ENCODE measurements around the gene EHBP1.
"Not testable (repeated sequence)": the region's sequence is repeated elsewhere in the genome, so short reads cannot be mapped to it uniquely, and the experiment has no call there.

EHBP1 gene

GRCh38 chr2:62704654-62705006 is 883 bp upstream of the EHBP1 start:
- no peak for TF ChIP-seq CTCF (IDR thresholded peaks at IDR 0.05; ENCODE audit: insufficient read depth, missing control alignments)

GRCh38 chr2:62705859-62706720 is 577 bp downstream of the EHBP1 start:
- TF ChIP-seq CTCF (IDR thresholded peaks at IDR 0.05; ENCODE audit: insufficient read depth, missing control alignments): peak; percentile 3
- DNase-seq (ENCODE audit: insufficient read length, low spot score) (no peak), FAIRE-seq (no peak)

More at GRCh38 chr2:62704654-62705006, 883 bp upstream of the EHBP1 start:
- FAIRE-seq: no peak
- DNase-seq (ENCODE audit: insufficient read length, low spot score): no peak

- no peak for TF ChIP-seq CTCF (IDR thresholded peaks at IDR 0.05; ENCODE audit: insufficient read depth, missing control alignments)
- no peak for FAIRE-seq
- no peak for DNase-seq (ENCODE audit: insufficient read length, low spot score)
Measured at GRCh38 chr2:62706721-62707521, 1.4 kb downstream of the EHBP1 start.

- TF ChIP-seq CTCF (IDR thresholded peaks at IDR 0.05; ENCODE audit: insufficient read depth, missing control alignments): no peak
- no peak for FAIRE-seq
- no peak for DNase-seq (ENCODE audit: insufficient read length, low spot score)
Measured at GRCh38 chr2:62708751-62709150, 3.2 kb downstream of the EHBP1 start.

- FAIRE-seq: no peak
- TF ChIP-seq CTCF (IDR thresholded peaks at IDR 0.05; ENCODE audit: insufficient read depth, missing control alignments): no peak
- no peak for DNase-seq (ENCODE audit: insufficient read length, low spot score)
Measured at GRCh38 chr2:62711832-62712494, 6.5 kb downstream of the EHBP1 start.

GRCh38 chr2:62713196-62713595 is 7.7 kb downstream of the EHBP1 start:
- not testable (repeated sequence) for DNase-seq (ENCODE audit: insufficient read length, low spot score); FAIRE-seq

- FAIRE-seq (no peak), DNase-seq (ENCODE audit: insufficient read length, low spot score) (no peak)
Measured at GRCh38 chr2:62713837-62714236, 8.3 kb downstream of the EHBP1 start.

More at GRCh38 chr2:62713837-62714236, 8.3 kb downstream of the EHBP1 start:
- no peak for TF ChIP-seq CTCF (IDR thresholded peaks at IDR 0.05; ENCODE audit: insufficient read depth, missing control alignments)
